GM12865 (cell line): ENCODE data around the gene ATG9A.
A peak's percentile ranks its signal among the peaks of the same experiment; 100 is the strongest.

Source experiments
- DNase-seq: peaks from one replicate; pipeline ENCODE4 v3.0.0; 2010; ENCODE audit warnings: low read depth
- H3K4me3 ChIP-seq: 2 replicates; pipeline ENCODE4 v1.5.1; 2011; ENCODE audit warnings: mild to moderate bottlenecking, low read depth, low read length, control low read depth
- TF ChIP-seq, protein P1 (sequence below): IDR thresholded peaks from 2 replicates; pipeline ENCODE4 v1.5.1; 2011; ENCODE audit warnings: low read length, control low read depth, low read depth, inconsistent platforms; ENCODE audit not compliant: insufficient read depth; ENCODE audit errors: missing control alignments

Gene ATG9A

DNA sequence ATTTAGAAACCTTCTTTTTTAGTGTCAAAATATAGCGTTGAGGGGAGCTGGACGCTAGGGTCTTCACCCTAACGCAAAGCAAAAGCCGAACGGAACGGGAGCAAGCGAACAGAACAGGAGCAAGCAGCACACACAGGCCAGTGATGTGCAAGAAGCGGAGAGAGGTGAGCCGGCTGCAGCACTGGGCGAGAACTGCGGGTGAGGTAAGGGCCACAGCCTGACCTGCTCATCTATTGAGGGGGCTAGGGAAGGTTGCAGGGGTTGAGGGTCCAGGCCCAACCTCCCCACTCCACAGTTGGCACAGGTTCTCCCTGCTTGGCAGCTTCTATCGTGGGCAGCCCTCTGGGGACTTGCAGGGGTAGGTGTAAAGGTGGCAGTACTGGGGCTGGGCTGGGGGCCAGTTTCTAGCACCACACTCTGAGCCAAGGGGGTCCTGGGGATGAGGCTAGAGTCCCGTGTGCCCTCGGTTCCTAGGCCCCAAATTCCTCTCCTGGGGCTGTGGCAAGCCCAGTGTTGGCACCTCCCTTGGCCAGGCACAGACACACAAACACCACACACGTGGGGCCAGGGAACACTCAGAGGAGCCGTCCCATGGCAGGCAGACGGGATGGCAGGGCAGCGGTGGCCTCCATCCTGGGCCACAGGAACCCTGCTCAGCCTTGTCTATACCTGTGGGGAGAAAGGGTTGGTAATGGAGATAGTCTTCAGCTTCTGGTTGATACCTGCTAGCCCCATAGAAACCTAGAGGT lies 9.5 kb downstream of the ATG9A start:
- no peak for DNase-seq
- no peak overlapping the region for H3K4me3 ChIP-seq
- TF ChIP-seq, protein P1, sequence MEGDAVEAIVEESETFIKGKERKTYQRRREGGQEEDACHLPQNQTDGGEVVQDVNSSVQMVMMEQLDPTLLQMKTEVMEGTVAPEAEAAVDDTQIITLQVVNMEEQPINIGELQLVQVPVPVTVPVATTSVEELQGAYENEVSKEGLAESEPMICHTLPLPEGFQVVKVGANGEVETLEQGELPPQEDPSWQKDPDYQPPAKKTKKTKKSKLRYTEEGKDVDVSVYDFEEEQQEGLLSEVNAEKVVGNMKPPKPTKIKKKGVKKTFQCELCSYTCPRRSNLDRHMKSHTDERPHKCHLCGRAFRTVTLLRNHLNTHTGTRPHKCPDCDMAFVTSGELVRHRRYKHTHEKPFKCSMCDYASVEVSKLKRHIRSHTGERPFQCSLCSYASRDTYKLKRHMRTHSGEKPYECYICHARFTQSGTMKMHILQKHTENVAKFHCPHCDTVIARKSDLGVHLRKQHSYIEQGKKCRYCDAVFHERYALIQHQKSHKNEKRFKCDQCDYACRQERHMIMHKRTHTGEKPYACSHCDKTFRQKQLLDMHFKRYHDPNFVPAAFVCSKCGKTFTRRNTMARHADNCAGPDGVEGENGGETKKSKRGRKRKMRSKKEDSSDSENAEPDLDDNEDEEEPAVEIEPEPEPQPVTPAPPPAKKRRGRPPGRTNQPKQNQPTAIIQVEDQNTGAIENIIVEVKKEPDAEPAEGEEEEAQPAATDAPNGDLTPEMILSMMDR, result no peak

DNA sequence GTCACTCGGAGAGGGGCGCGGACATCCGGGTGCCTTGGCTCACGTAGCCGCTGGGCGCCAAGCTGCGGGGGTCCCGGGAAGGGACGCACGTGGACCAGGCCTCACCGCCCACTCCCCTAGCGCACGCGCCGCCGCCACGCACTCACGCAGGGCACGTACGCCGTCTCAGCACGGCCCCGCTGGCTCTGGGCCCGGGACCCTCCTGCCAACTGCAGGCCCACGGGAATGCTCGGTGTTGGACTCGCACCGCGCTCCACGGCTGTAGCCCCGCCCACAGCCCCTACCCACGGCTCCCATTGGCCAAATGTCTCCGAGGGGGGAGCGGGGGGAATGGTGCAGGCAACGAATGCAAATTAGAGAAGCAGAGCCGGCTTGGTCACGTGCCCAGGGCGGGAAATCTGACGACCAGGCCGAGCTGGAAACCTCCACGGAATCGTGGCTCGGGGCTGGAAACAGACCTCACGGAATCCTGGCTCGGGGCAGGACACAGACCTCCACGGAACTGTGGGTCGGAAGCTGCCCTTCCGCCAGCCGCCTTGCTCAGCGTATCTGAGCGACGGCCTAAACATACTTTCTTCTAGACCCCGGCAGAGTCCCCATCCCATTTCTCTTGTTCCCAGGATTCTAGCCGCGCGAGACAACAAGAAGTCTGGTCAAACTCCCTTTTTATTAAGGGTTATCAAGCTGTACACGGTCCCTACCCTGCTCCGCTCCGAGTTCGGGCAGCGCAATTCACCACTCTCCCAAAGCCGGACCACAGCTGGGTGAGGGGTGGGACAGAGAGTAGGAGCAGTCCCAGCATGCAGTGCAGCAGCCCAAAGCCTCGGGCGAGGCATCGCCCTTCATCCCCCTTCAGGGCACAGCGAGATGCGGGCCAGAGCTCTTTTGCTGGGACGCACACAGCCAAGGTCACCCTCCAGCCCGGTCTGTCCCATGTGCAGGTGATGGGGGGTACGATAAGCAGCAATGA lies 10.4 kb downstream of the ATG9A start, which contains the start of gene ABCB6:
Gene ABCB6 (minus strand): TSS at position 227 of the 970 bp plus-strand sequence. CDS start 285 bp downstream, outside the sequence.
- TF ChIP-seq, protein P1, result no peak
- H3K4me3 ChIP-seq, result peak within 1 kb of the TSS; percentile 85
- peak; percentile 92 for DNase-seq

DNA sequence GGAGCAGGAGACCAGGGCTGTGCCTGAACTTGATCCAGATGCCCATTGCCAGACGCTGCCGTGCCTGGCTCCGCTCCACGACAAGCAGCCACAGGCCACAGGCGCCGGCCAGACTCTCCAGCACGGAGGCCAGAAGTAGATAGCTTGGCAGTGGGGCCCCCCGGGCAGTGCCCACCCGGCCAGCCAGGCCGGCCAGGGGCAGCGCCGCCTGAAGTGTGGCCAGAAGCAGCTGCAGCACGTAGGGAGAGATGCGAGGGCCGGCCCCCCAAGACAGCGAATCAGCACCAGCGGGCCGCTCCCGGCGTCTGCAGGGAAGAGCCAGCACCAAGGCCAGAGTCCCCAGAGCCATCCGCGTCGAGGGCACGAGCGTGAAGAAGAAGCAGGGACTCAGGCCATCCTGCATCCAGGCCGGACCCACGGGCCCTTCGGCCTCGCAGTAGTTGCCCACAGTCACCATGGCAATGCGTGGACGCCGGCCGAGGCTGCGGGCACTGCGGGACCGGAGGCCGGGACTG lies 11.2 kb downstream of the ATG9A start:
- TF ChIP-seq, protein P1, result no peak
- no peak for DNase-seq
- peak overlapping the region; percentile 85 for H3K4me3 ChIP-seq

DNA sequence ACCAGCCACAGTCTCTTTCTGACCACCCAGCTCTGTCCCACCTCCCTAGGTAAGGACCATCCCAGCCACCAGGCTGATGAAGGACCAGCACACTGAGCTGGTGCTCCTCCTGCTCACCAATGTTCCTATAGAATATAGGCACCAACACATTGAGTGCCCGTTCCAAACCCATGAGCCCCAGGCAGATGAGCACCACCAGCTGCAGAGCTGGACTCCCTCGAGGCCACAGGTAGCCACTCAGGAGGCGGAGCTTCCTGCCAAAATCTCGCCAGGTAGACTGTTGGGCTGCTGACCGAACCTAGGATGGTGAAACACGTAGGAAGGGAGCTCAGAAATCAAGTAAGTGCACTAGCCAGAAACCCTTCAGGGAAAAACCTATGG lies 12.9 kb downstream of the ATG9A start:
- no peak for DNase-seq
- H3K4me3 ChIP-seq, result no peak overlapping the region
- TF ChIP-seq, protein P1, result no peak

DNA sequence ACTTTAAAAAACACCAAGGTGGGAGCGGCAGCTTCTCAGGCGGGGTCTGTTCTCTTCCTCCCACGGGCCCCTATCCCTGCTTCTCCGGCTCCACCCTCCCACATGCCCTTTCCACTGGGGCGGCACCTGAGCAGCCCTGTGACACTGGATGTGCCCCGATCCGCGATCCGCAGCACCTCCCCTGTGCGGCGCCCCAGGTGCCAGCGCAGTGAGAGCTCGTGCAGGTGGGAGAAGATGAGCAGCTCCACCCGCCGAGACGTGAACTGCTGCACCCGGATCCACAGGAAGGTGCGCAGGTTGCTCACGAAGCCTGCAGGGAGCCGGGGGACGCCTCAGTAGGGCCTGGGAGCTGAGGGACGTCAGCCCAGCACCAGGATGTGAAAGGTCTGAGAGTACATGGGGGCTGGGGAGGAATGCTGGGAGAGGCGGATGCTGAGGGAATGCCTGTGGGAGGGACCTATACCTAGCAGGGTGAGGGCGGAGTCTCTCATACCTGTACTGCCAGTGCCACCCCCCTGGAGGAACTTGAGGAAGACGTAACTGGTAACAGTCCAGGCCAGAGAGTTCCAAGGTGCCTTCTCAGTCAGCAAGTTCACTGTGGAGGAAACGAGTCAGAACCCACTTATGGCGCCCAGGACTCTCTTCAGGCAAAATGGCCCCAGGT lies 13.4 kb downstream of the ATG9A start:
- no peak for DNase-seq
- H3K4me3 ChIP-seq, result no peak overlapping the region
- TF ChIP-seq, protein P1, result no peak

DNA sequence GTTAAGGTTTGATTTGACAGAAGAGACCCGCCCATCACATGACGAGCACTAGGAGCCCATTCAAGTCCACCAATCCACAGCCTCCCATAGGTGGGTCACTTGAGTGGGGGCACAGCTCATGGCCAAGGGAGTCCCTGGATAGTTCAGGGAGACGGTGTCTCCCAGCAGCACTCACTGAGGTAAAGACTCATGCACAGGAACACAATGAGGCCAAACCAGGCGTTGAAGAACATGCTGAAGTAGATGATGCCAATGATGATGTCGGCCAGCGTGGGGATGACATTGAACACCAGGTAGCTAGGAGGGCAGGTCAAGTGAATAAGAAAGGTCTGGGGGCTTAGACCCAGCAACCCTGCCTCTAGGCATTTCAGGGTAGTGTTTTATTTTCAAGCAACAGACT lies 14.7 kb downstream of the ATG9A start:
- no peak overlapping the region for H3K4me3 ChIP-seq
- TF ChIP-seq, protein P1, result no peak
- DNase-seq, result no peak
